ENCODE data around the gene MAGI3. TPM values are rescaled to one million over a fixed set of nuclear protein-coding genes. Genes with fewer than 3 reads are reported as not detected.

The MAGI3 gene
- total and polyA plus RNA-seq, 4 experiments from 2014 or later, result 3.5 to 6.7 (median 5.5) TPM

DNA sequence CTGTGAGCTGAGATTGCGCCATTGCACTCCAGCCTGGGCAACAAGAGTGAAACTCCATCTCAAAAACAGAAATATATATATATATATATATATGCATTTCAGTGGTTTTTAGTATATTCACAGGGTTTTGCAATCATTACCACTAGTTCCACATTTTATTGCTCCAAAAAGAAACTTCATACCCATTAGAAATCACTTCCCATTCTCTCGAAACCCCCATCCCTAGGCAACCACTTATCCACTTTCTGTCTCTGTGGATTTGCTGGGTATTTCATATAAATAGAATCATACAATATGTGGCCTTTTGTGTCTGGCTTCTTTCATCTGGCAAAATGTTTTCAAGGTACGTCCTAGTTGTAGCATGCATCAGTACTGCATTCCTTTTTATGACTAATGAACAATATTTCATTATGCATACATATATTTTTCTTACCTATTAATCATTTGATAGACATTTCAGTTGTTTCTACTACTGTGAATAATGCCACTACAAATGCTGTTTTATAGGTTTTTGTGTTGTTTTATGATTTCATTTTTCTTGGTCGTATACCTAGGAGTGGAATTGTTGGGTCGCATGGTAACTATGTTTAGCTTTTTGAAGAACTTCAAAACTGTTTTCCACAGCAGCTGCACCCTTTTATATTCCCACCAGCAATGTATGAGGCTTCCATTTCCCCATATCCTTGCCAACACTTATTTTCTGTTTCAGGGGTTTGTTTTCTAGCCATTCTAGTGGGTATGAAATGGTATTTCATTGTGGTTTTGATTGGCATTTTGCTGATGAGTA is 273.0 kb downstream of the MAGI3 start:
- POLR2A ChIA-PET (ENCODE audit: partially characterized antibody), result no interaction called here
- Mint-ChIP-seq H3K9me3 (no peaks in the 10 kb centered on the region), H3K4me1 (peaks cover 0 to 1% (median 0%) of the 10 kb centered on the region in 4 donors), H3K27ac (no peak overlapping the region), H3K36me3 (peaks cover 16 to 24% of the 10 kb centered on the region in 2 donors), H3K4me3 (no peak overlapping the region), H3K27me3 (no peaks in the 10 kb centered on the region)
- no peaks in the 10 kb centered on the region for H3K9me3 ChIP-seq (ENCODE audit: control insufficient read depth in 1 of 2, low read length in 2 of 2)
- CTCF ChIA-PET (ENCODE audit: partially characterized antibody), result no interaction called here
- intact Hi-C loops (cut with micrococcal nuclease), result no loop called here
- no peak for DNase-seq
- H3K36me3 ChIP-seq (ENCODE audit: insufficient read depth, low read length), result no peaks in the 10 kb centered on the region
- no peak overlapping the region for H3K4me3 ChIP-seq (ENCODE audit: low read length in 2 of 2)
- H3K27me3 ChIP-seq (ENCODE audit: insufficient read depth, low read length), result no peaks in the 10 kb centered on the region
- no peaks in the 10 kb centered on the region for H3K4me1 ChIP-seq (ENCODE audit: insufficient read depth, low read length)
- H3K27ac ChIP-seq (ENCODE audit: low read depth, low read length), result no peak overlapping the region

DNA sequence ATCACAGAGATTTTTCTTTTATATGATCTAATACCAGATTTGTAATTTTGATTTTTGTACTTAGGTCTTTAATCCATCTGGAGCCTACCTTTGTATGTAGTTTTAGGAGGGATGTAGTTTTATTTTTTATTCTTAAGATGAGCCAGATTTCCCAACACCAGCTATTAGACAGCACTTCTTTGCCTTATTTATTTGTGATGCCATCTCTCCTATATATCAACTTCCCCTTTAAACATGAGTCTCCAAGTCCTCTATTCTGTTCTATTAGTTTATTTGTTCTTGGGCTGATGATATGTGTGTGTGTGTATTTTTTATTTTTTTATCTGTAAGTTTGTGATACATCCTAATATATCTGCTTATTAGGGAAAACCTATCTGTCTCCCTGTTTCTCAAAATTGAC is 274.8 kb downstream of the MAGI3 start:
- intact Hi-C loops (cut with micrococcal nuclease), result no loop called here
- Histone ChIP-seq H3K9me3 (ENCODE audit: control insufficient read depth in 1 of 2, low read length in 2 of 2) (no peaks in the 10 kb centered on the region), H3K36me3 (ENCODE audit: insufficient read depth, low read length) (no peaks in the 10 kb centered on the region), H3K4me3 (ENCODE audit: low read length in 2 of 2) (no peak overlapping the region), H3K27me3 (ENCODE audit: insufficient read depth, low read length) (no peaks in the 10 kb centered on the region), H3K4me1 (ENCODE audit: insufficient read depth, low read length) (no peaks in the 10 kb centered on the region), H3K27ac (ENCODE audit: low read depth, low read length) (no peak overlapping the region)
- no peak overlapping the region for H3K27ac Mint-ChIP-seq
- no peaks in the 10 kb centered on the region for H3K9me3 Mint-ChIP-seq
- no peak overlapping the region for H3K4me3 Mint-ChIP-seq
- CTCF ChIA-PET (ENCODE audit: partially characterized antibody), result interaction anchor here (1.2 kb wide), 1 partner anchor 11 kb away, joined by 3 read pairs; no protein-coding TSS in a partner anchor
- H3K4me1 Mint-ChIP-seq, result no peaks in the 10 kb centered on the region
- no peak for DNase-seq
- POLR2A ChIA-PET (ENCODE audit: partially characterized antibody), result no interaction called here
- H3K27me3 Mint-ChIP-seq, result no peaks in the 10 kb centered on the region
- peaks cover 6 to 18% of the 10 kb centered on the region in 2 donors for H3K36me3 Mint-ChIP-seq

DNA sequence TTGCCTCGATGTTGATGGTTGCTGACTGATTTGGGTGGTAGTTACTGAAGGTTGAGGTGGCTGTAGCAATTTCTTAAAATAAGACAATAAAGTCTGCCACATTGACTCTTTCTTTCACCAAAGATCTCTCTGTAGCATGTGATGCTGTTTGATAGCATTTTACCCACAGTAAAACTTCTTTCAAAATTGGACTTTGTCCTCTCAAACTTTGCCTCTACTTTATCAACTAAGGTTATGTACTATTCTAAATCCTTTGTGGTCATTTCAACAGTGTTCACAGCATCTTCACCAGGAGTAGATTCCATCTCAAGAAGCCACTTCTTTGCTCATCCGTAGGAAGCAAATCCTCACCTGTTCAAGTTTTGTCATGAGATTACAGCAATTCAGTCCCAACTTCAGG is 275.8 kb downstream of the MAGI3 start:
- intact Hi-C loops (cut with micrococcal nuclease), result no loop called here
- ChIA-PET POLR2A (ENCODE audit: partially characterized antibody) (no interaction called here), CTCF (ENCODE audit: partially characterized antibody) (interaction anchor here (1.2 kb wide), 2 partner anchors 10 kb away, joined by 3 read pairs; no protein-coding TSS in a partner anchor)

DNA sequence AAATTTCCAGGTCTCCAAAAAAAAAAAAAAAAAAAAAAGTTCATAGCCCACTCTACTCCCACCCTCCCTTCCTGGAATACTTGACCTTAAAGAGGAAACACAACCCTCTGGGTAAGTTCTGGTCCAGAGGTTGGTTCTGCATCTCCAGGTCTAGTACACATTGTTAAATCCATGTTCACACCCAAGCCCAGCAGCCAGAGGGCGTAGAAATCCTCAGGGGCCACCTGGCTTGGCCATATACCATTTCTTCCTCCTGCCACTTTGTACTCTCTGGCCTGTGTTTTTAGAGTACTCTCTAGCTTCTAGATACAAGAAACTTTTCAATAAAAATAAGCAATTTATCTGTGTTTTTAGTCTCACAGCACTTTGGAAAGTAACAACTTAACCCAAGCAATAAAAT is 279.7 kb downstream of the MAGI3 start:
- no peak overlapping the region for H3K27ac ChIP-seq (ENCODE audit: low read depth, low read length)
- no peak for DNase-seq
- H3K27ac Mint-ChIP-seq, result no peak overlapping the region
- no peaks in the 10 kb centered on the region for H3K4me1 ChIP-seq (ENCODE audit: insufficient read depth, low read length)
- no peaks in the 10 kb centered on the region for H3K27me3 Mint-ChIP-seq
- H3K9me3 Mint-ChIP-seq, result no peaks in the 10 kb centered on the region
- H3K36me3 ChIP-seq (ENCODE audit: insufficient read depth, low read length), result no peaks in the 10 kb centered on the region
- intact Hi-C loops (cut with micrococcal nuclease), result no loop called here
- no peaks in the 10 kb centered on the region for H3K27me3 ChIP-seq (ENCODE audit: insufficient read depth, low read length)
- peaks cover 4 to 14% of the 10 kb centered on the region in 2 donors for H3K36me3 Mint-ChIP-seq
- no peak overlapping the region for H3K4me3 Mint-ChIP-seq
- no peak overlapping the region for H3K4me3 ChIP-seq (ENCODE audit: low read length in 2 of 2)
- CTCF ChIA-PET (ENCODE audit: partially characterized antibody), result interaction anchor here (0.7 to 1.3 kb wide), 2 partner anchors 86 to 529 kb away, joined by 3 to 4 read pairs; no protein-coding TSS in a partner anchor
- POLR2A ChIA-PET (ENCODE audit: partially characterized antibody), result no interaction called here
- H3K4me1 Mint-ChIP-seq, result no peaks in the 10 kb centered on the region
- no peaks in the 10 kb centered on the region for H3K9me3 ChIP-seq (ENCODE audit: control insufficient read depth in 1 of 2, low read length in 2 of 2)

More for the DNA sequence above, 275.8 kb downstream of the MAGI3 start:
- H3K4me3 Mint-ChIP-seq, result no peak overlapping the region
- H3K4me1 ChIP-seq (ENCODE audit: insufficient read depth, low read length), result no peaks in the 10 kb centered on the region
- H3K4me1 Mint-ChIP-seq, result no peaks in the 10 kb centered on the region
- no peak overlapping the region for H3K27ac ChIP-seq (ENCODE audit: low read depth, low read length)
- H3K27me3 ChIP-seq (ENCODE audit: insufficient read depth, low read length), result no peaks in the 10 kb centered on the region
- H3K9me3 Mint-ChIP-seq, result no peaks in the 10 kb centered on the region
- H3K36me3 ChIP-seq (ENCODE audit: insufficient read depth, low read length), result no peaks in the 10 kb centered on the region
- H3K27me3 Mint-ChIP-seq, result no peaks in the 10 kb centered on the region
- H3K27ac Mint-ChIP-seq, result no peak overlapping the region
- no peaks in the 10 kb centered on the region for H3K9me3 ChIP-seq (ENCODE audit: control insufficient read depth in 1 of 2, low read length in 2 of 2)
- H3K4me3 ChIP-seq (ENCODE audit: low read length in 2 of 2), result no peak overlapping the region
- H3K36me3 Mint-ChIP-seq, result peaks cover 4 to 14% of the 10 kb centered on the region in 2 donors
- DNase-seq, result no peak

DNA sequence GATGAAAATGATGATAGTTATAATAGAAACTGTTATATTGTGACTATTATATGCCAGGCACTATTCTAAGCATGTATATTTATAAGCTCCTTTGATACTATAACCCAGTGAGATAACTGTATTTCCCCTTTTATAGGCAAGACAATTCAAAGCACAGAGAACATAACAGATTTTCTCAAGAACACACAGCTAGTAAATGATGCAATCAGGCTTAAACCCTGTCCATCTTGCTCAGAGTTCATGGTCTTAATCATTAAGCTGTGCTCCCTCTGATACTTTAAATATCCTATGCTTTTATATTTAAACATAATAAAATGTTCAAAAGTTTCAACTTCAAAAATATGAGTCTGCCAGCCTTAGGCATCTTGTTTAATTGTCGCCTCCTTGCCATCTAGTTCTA is 280.3 kb downstream of the MAGI3 start:
- no peaks in the 10 kb centered on the region for H3K9me3 Mint-ChIP-seq
- Histone ChIP-seq H3K4me3 (ENCODE audit: low read length in 2 of 2) (no peak overlapping the region), H3K27me3 (ENCODE audit: insufficient read depth, low read length) (no peaks in the 10 kb centered on the region), H3K27ac (ENCODE audit: low read depth, low read length) (no peak overlapping the region), H3K9me3 (ENCODE audit: control insufficient read depth in 1 of 2, low read length in 2 of 2) (no peaks in the 10 kb centered on the region), H3K36me3 (ENCODE audit: insufficient read depth, low read length) (no peaks in the 10 kb centered on the region), H3K4me1 (ENCODE audit: insufficient read depth, low read length) (no peaks in the 10 kb centered on the region)
- intact Hi-C loops (cut with micrococcal nuclease), result no loop called here
- DNase-seq, result no peak
- H3K27me3 Mint-ChIP-seq, result no peaks in the 10 kb centered on the region
- POLR2A ChIA-PET (ENCODE audit: partially characterized antibody), result no interaction called here
- no peak overlapping the region for H3K27ac Mint-ChIP-seq
- no peak overlapping the region for H3K4me3 Mint-ChIP-seq
- CTCF ChIA-PET (ENCODE audit: partially characterized antibody), result interaction anchor here (0.8 to 1.3 kb wide), 2 partner anchors 14 to 530 kb away, joined by 3 to 4 read pairs; no protein-coding TSS in a partner anchor
- no peaks in the 10 kb centered on the region for H3K4me1 Mint-ChIP-seq
- H3K36me3 Mint-ChIP-seq, result peaks cover 4 to 14% of the 10 kb centered on the region in 2 donors

DNA sequence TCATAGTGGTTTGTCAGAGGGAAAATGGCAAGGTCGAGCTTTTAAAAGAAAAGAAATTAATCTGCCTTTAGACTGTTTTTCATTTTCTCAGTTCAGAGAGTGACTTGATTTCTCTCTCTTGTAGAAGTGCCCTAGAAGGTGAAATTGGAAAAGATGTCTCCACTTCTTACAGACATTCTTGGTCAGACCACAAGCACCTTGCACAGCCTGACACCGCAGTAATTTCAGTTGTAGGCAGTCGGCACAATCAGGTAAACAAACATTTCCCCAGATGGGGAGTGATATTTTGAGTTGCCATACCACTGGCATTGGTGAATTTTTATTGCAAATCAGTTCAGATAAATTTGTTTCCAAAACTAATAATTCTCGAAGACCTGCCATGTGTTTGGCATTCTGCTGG is 282.2 kb downstream of the MAGI3 start:
- Mint-ChIP-seq H3K27me3 (no peaks in the 10 kb centered on the region), H3K27ac (no peak overlapping the region), H3K36me3 (peaks cover 0 to 5% of the 10 kb centered on the region in 2 donors), H3K4me1 (no peaks in the 10 kb centered on the region), H3K4me3 (no peak overlapping the region), H3K9me3 (no peaks in the 10 kb centered on the region)
- Histone ChIP-seq H3K36me3 (ENCODE audit: insufficient read depth, low read length) (no peaks in the 10 kb centered on the region), H3K27ac (ENCODE audit: low read depth, low read length) (no peak overlapping the region), H3K4me3 (ENCODE audit: low read length in 2 of 2) (no peak overlapping the region), H3K9me3 (ENCODE audit: control insufficient read depth in 1 of 2, low read length in 2 of 2) (no peaks in the 10 kb centered on the region), H3K4me1 (ENCODE audit: insufficient read depth, low read length) (no peaks in the 10 kb centered on the region), H3K27me3 (ENCODE audit: insufficient read depth, low read length) (no peaks in the 10 kb centered on the region)
- intact Hi-C loops (cut with micrococcal nuclease), result no loop called here
- DNase-seq, result no peak
- POLR2A ChIA-PET (ENCODE audit: partially characterized antibody), result interaction anchor here (0.5 kb wide), 1 partner anchor 67 kb away, joined by 5 read pairs; no protein-coding TSS in a partner anchor
- CTCF ChIA-PET (ENCODE audit: partially characterized antibody), result interaction anchor here (1.3 kb wide), 1 partner anchor 600 kb away, joined by 3 read pairs; no protein-coding TSS in a partner anchor

DNA sequence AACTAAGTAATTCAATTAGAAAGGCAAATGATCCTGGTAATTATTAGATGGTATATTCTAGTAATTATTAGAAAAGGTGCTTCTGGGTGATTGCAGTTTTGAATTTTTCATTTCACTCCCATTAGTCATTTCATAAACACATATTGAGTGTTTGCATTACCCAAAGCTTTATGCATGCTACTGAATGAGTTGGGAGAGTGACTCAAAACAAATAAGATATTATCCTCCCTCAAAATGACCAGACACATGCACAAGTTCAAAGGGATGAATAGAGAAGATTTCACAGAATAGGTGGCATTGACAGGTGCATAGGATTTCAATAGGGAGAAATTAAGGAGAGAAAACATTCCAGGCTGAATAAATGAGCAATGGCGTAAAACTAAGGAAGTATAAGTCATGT is 284.3 kb downstream of the MAGI3 start:
- Mint-ChIP-seq H3K27me3 (no peaks in the 10 kb centered on the region), H3K4me1 (no peaks in the 10 kb centered on the region), H3K9me3 (no peaks in the 10 kb centered on the region), H3K27ac (no peak overlapping the region), H3K4me3 (no peak overlapping the region), H3K36me3 (no peaks in the 10 kb centered on the region)
- no peaks in the 10 kb centered on the region for H3K36me3 ChIP-seq (ENCODE audit: insufficient read depth, low read length)
- POLR2A ChIA-PET (ENCODE audit: partially characterized antibody), result no interaction called here
- H3K9me3 ChIP-seq (ENCODE audit: control insufficient read depth in 1 of 2, low read length in 2 of 2), result no peaks in the 10 kb centered on the region
- no peaks in the 10 kb centered on the region for H3K27me3 ChIP-seq (ENCODE audit: insufficient read depth, low read length)
- H3K4me3 ChIP-seq (ENCODE audit: low read length in 2 of 2), result no peak overlapping the region
- H3K27ac ChIP-seq (ENCODE audit: low read depth, low read length), result no peak overlapping the region
- intact Hi-C loops (cut with micrococcal nuclease), result no loop called here
- no peaks in the 10 kb centered on the region for H3K4me1 ChIP-seq (ENCODE audit: insufficient read depth, low read length)
- CTCF ChIA-PET (ENCODE audit: partially characterized antibody), result no interaction called here
- no peak for DNase-seq
